OCI-LY3 (cell line): ENCODE data around the gene ERN1.

ENCODE experiments used
- EZH2phosphoT487 ChIP-seq: fragments of 200-600 bp; shearing (Covaris generic); IDR thresholded peaks from 2 replicates; pipeline ENCODE4 v1.6.1; 2018; ENCODE audit warnings: antibody characterized with exemption, mixed run types, low read depth
- TF ChIP-seq, protein P1 (sequence below): fragments of 200-600, 300-600 bp; sonication (generic); IDR thresholded peaks from 2 replicates; pipeline ENCODE4 v1.5.1; 2014; ENCODE audit warnings: antibody characterized with exemption, low read length, low read depth

DNA sequence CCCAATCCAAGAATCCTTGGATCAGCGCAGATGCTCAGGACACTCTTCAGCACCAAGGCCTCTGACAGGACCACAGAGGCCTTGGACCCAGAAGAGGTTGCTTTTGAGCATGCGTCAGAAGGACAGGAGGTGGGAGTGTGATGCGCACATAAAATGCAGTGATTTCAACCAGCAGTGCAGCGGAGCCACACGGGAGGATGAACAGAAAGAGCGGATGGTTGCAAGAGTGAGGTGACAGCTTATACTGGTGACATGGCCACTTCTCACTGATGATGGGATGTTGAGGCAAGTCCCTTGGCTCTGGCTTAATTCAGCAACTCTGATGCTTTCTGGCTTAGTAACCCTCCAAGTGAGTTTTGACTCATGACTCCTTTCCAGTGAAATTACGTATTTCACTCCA lies 25.2 kb upstream of the ERN1 start:
- TF ChIP-seq, protein P1, sequence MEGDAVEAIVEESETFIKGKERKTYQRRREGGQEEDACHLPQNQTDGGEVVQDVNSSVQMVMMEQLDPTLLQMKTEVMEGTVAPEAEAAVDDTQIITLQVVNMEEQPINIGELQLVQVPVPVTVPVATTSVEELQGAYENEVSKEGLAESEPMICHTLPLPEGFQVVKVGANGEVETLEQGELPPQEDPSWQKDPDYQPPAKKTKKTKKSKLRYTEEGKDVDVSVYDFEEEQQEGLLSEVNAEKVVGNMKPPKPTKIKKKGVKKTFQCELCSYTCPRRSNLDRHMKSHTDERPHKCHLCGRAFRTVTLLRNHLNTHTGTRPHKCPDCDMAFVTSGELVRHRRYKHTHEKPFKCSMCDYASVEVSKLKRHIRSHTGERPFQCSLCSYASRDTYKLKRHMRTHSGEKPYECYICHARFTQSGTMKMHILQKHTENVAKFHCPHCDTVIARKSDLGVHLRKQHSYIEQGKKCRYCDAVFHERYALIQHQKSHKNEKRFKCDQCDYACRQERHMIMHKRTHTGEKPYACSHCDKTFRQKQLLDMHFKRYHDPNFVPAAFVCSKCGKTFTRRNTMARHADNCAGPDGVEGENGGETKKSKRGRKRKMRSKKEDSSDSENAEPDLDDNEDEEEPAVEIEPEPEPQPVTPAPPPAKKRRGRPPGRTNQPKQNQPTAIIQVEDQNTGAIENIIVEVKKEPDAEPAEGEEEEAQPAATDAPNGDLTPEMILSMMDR, result no peak
- no peak for TF ChIP-seq EZH2phosphoT487
